Memory B cell (primary cell): Measurements from ENCODE around the gene OTUD4.
"Not testable (repeated sequence)": the region's sequence is repeated elsewhere in the genome, so short reads cannot be mapped to it uniquely, and the experiment has no call there.

ENCODE experiments used
- ATAC-seq: fragments of 150-1000 bp; cut with Tn5 transposase; 2 replicates; pipeline ENCODE4 v1.10.0; 2021; ENCODE audit warnings: low read depth, mild to moderate bottlenecking, moderate library complexity
- DNase-seq, 2 donors: peaks; one replicate each; pipeline ENCODE4 v3.0.0; 2022; ENCODE audit warnings: low spot score in 2 of 2
- H3K27ac Mint-ChIP-seq: one replicate; pipeline ENCODE4 v1.8.0; 2022; ENCODE audit warnings: mild to moderate bottlenecking, moderate library complexity, mixed read lengths
- H3K27me3 Mint-ChIP-seq: one replicate; pipeline ENCODE4 v1.8.0; 2022; ENCODE audit warnings: mixed read lengths
- H3K36me3 Mint-ChIP-seq: one replicate; pipeline ENCODE4 v1.8.0; 2022; ENCODE audit warnings: mild to moderate bottlenecking, mixed read lengths
- H3K4me1 Mint-ChIP-seq: one replicate; pipeline ENCODE4 v1.8.0; 2022; ENCODE audit warnings: mixed read lengths
- H3K4me3 Mint-ChIP-seq: one replicate; pipeline ENCODE4 v1.8.0; 2022; ENCODE audit warnings: mild to moderate bottlenecking, moderate library complexity, mixed read lengths
- H3K9me3 Mint-ChIP-seq: one replicate; pipeline ENCODE4 v1.8.0; 2022; ENCODE audit warnings: mixed read lengths

Gene OTUD4

DNA sequence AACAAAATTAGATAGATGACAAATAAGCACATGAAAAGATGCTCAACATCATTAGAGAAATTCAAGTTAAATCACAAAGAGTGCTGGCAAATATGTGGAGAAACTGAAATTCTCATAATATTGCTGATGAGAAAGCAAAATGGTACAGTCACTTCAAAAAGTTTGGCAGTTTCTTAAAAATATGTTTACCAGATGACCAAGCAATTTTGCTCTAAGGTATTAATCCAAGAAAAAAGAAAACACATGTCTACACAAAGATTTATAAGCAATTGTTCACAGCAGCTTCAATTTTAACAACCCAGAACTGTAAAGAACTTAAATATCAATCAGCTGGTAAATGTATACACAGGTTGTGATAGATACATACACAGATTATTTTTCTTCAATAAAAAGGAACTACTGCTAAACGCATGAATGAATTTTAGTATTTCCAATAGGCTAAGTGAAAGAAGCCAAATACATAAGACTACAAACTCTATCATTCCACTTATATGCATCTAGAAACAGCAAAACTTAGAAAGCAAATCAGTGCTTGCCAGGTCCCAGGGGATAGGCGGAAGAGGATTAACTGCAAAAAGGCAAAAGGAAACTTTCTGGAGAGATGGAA lies 11.7 kb downstream of the OTUD4 start:
- peak; percentile 52 for ATAC-seq
- H3K4me1 Mint-ChIP-seq = peaks cover 16% of the 10 kb centered on the region
- H3K4me3 Mint-ChIP-seq = no peak overlapping the region
- H3K9me3 Mint-ChIP-seq = no peaks in the 10 kb centered on the region
- H3K27ac Mint-ChIP-seq = peak overlapping the region; percentile 5
- no peaks in the 10 kb centered on the region for H3K27me3 Mint-ChIP-seq
- H3K36me3 Mint-ChIP-seq = peaks cover 22% of the 10 kb centered on the region
- DNase-seq = no peak

DNA sequence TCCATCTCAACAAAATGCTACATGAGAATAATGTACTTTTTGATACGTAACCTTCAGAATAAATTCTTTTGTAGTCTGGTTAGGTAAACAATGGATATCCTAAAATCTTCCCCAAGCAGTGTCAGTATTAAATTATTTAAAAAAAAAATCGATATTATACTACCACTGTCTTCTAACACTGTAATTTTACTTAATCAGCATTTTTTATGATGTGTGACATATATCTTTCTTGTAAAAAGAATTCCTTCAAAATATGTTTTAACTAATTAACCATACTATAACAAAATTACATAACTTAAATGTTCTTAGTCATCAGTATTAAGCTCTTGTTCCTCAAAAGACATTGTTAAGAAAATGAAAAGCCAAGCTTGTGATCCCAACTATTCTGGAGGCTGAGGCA lies 12.5 kb downstream of the OTUD4 start:
- Mint-ChIP-seq H3K4me1 (peaks cover 15% of the 10 kb centered on the region), H3K36me3 (peaks cover 19% of the 10 kb centered on the region), H3K9me3 (no peaks in the 10 kb centered on the region), H3K27me3 (no peaks in the 10 kb centered on the region), H3K4me3 (no peak overlapping the region), H3K27ac (no peak overlapping the region)
- DNase-seq (no peak), ATAC-seq (no peak)

DNA sequence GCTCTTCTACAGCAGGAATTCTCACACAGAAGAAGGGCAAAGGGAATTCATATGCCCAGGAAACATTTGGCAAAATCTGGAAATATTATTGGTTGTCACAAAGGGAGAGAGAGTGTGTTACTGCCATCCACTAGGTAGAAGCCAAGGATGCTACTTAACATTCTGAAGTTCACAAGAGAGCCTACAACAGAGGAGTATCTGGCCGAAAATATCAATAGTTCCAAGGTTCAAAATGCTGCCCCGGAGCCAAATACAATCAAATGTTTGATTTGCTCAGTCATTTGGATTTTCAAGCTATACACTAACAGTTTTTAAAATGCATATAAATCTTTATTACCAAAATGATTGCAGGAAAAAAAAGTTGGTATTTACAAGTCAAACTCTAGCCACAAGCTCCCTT lies 18.8 kb downstream of the OTUD4 start:
- no peak overlapping the region for H3K4me3 Mint-ChIP-seq
- H3K27me3 Mint-ChIP-seq = no peaks in the 10 kb centered on the region
- no peak for ATAC-seq
- H3K27ac Mint-ChIP-seq = no peak overlapping the region
- H3K36me3 Mint-ChIP-seq = peaks cover 14% of the 10 kb centered on the region
- H3K4me1 Mint-ChIP-seq = no peaks in the 10 kb centered on the region
- no peak for DNase-seq
- no peaks in the 10 kb centered on the region for H3K9me3 Mint-ChIP-seq

DNA sequence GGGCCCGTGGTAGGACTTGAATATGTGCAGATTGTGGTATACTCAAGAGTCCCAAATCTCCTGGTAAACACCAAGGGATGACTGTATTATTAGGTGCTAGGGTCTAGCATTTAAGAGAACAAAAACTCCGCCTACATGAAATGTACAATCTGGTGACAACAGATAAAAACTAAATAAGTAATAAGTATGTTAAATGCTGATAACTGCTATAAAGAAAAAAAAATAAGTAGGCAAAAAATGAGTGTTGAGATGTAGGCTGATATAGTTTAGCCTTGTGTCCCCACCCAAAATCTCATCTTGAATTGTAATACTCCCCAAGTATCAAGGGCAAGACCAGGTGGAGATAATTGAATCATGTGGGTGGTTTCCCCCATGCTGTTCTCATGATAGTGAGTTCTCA lies 23.4 kb downstream of the OTUD4 start:
- Mint-ChIP-seq H3K27ac (no peak overlapping the region), H3K9me3 (no peaks in the 10 kb centered on the region), H3K36me3 (peaks cover 21% of the 10 kb centered on the region), H3K4me3 (no peak overlapping the region), H3K4me1 (no peaks in the 10 kb centered on the region), H3K27me3 (no peaks in the 10 kb centered on the region)
- no peak for DNase-seq
- no peak for ATAC-seq

DNA sequence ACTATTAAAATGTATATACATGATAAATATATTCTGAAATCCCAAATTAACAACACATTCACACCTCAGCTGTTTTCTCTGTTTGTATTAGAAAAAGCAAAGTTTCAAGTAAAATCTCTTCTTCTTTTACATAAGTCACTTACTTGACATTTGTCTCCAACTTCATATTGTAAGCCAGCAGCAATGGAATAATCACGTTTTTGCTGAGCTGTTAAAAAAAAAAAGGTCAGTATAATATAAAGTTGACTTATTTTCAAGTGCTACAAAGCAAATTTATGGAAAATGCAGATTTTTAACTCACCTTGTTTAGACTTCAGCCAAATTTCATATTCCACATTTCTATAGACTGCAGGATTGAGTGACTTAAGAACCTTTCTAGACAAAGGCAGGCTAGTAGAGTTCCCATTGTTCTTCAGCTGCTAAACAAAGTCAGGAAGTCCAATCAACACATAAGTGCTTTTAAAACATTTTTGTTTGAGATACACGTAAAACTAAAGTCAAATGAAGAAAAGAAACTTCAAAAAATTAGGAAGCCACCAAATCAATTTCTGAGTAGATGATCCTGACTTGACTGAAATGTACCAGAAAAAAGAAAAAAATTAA lies 25.0 kb downstream of the OTUD4 start:
- Mint-ChIP-seq H3K36me3 (peaks cover 18% of the 10 kb centered on the region), H3K9me3 (no peaks in the 10 kb centered on the region), H3K27me3 (no peaks in the 10 kb centered on the region), H3K4me1 (no peaks in the 10 kb centered on the region), H3K27ac (no peak overlapping the region), H3K4me3 (no peak overlapping the region)
- DNase-seq (no peak), ATAC-seq (no peak)

DNA sequence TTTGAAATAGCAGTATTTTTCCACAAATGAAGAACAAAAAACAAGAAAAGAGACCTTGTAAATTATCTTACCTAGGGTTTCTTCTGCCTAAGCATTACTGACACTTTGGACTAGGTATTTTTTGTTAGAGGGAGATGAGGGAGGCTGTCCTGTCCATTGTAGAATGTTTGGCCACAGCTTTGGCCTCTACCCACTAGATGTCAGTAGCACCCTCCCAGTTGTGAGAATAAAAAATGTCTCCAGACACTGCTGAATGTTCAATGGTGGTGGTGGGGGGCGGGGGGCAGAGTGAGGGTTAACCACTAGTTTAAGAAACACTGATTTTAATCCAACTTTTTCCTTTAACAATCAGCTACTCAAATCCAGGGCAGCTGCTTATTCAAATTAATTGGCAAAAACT lies 25.8 kb downstream of the OTUD4 start:
- H3K9me3 Mint-ChIP-seq = no peaks in the 10 kb centered on the region
- H3K27ac Mint-ChIP-seq = no peak overlapping the region
- H3K27me3 Mint-ChIP-seq = no peaks in the 10 kb centered on the region
- no peaks in the 10 kb centered on the region for H3K4me1 Mint-ChIP-seq
- peaks cover 21% of the 10 kb centered on the region for H3K36me3 Mint-ChIP-seq
- no peak overlapping the region for H3K4me3 Mint-ChIP-seq
- ATAC-seq (peak; percentile 65), DNase-seq (no peak)

DNA sequence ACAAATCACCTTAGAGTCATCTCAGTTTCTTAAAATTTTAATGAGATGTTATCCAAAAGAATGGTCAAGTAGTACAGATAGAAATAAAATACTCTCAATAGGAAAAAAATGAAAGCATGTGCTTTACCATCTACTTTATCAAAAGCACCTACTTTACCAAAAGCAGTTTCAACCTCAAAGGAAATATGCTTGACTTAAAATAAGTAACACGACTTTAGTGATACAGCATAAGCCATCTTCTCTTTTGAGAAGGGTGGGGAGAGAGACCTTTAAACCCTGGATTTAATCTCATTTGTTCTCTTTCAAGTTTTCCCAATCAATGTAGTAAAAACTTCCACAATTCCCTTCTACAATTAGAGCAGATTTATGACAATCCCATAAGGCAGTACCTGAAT lies 26.5 kb downstream of the OTUD4 start:
- no peak for DNase-seq
- no peaks in the 10 kb centered on the region for H3K9me3 Mint-ChIP-seq
- no peak for ATAC-seq
- no peaks in the 10 kb centered on the region for H3K27me3 Mint-ChIP-seq
- H3K27ac Mint-ChIP-seq = peak overlapping the region; percentile 35
- H3K36me3 Mint-ChIP-seq = peaks cover 26% of the 10 kb centered on the region
- H3K4me1 Mint-ChIP-seq = no peaks in the 10 kb centered on the region
- H3K4me3 Mint-ChIP-seq = no peak overlapping the region

DNA sequence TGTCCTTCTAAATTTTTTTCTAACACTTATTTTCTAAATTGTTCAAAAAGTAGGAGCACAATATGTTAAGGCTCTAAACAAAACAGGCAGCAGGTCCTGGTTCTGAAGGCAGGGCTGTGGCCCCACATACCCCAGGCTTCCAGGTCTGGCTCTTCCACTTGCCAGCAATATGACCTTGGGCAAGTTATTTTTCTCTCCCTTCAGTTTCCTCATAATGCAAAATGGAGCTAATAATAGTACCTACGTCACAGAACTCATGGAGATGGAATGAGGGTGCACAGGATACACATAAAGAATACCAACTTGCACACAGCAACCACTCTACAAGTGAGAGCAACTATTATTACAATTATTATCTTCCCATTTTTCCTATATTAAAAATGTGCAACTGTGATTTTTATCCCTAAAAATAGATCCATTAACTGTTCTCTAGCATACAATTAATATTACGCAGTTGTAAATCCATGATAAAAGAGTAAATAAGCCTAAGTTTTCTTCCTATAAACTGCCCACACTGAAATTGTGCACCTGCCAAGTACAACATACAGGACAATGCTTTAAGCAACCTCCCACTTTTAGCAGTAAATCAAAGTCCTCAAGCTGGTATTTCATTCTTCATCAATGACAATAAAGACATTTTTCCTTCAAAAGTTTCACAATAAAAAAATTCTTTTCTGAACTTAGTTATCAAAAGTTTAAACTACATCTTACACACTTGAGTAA lies 27.0 kb downstream of the OTUD4 start:
- no peaks in the 10 kb centered on the region for H3K4me1 Mint-ChIP-seq
- ATAC-seq (no peak), DNase-seq (no peak)
- peaks cover 27% of the 10 kb centered on the region for H3K36me3 Mint-ChIP-seq
- no peaks in the 10 kb centered on the region for H3K9me3 Mint-ChIP-seq
- H3K27ac Mint-ChIP-seq = peak overlapping the region; percentile 35
- no peak overlapping the region for H3K4me3 Mint-ChIP-seq
- H3K27me3 Mint-ChIP-seq = no peaks in the 10 kb centered on the region

DNA sequence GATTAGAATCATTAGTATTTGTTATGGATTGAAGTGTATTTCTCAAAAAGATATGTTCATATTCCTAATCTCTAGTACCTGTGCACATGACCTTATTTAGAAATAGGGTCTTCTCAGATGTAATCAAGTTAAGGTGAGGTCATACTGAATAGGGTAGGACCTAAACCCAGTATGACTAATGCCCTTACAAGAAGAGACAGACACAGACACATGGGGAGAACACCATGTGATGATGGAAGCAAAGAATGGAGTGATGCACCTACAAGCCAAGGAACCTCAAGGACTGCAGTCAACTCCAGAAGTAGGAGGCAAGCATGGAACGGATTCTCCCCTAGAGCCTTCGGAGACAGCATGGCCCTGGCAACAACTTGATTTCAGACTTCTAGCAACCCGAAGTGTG lies 31.4 kb downstream of the OTUD4 start:
- Mint-ChIP-seq H3K9me3 (no peaks in the 10 kb centered on the region), H3K36me3 (peaks cover 33% of the 10 kb centered on the region), H3K27me3 (no peaks in the 10 kb centered on the region), H3K27ac (peak overlapping the region; percentile 63), H3K4me1 (no peaks in the 10 kb centered on the region), H3K4me3 (no peak overlapping the region)
- DNase-seq (no peak), ATAC-seq (no peak)

DNA sequence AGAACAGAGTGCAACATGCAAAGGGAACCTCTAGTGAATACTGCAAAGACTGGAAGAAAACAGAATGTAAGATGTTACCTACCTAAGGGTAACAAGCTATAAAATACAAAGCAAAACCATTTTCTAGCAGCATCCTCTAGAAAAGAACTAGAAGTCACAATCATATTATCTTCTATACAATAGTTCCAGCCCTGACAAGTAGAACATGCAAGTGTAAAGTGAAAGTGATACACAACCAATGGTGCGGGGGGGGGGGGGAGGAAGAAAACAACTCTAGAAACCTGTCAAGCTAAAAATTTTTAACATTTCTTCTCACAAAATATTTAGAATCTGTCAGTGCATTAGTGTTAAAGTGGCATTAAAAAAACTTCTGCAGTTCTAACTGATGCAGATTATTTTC lies 44.2 kb downstream of the OTUD4 start:
- H3K27me3 Mint-ChIP-seq, DNase-seq, H3K9me3 Mint-ChIP-seq: not testable (repeated sequence)
- peak; percentile 44 for ATAC-seq
- Mint-ChIP-seq H3K27ac (peak overlapping the region; percentile 24), H3K36me3 (peaks cover 21% of the 10 kb centered on the region), H3K4me3 (peak overlapping the region; percentile 59), H3K4me1 (peaks cover 10% of the 10 kb centered on the region)

DNA sequence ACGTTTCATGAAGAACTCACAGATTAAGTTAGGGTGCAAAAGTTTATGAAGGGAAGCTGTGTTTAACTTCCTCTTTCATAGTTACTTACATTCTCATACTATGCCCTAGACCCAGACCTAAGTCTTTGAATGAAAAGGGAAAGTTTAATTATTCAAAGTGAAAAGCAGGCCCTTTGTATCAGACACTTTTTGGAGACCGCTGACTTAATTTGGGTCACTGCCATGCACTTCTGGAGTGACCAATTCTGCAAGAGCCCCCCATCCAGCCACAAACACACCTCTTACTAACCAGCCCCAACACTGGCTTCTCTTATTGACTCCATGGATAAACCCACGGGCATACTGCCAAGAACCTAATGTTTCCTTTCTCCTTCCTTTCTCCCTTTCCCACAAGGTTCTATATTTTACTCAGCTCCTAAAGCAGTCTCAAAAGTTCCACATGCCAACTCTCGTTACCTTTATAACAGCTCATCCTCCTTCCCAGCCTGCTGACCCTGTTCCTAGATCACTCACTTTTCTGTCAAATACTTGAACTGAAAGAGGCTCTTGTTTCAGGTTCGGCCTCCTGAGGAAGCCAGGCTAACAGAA lies 47.8 kb downstream of the OTUD4 start:
- ATAC-seq (peak; percentile 86), DNase-seq (peak in 1 of 2 donors; percentile 4)
- H3K4me1 Mint-ChIP-seq = peaks cover 16% of the 10 kb centered on the region
- H3K27ac Mint-ChIP-seq = peak overlapping the region; percentile 72
- no peaks in the 10 kb centered on the region for H3K9me3 Mint-ChIP-seq
- H3K36me3 Mint-ChIP-seq = peaks cover 8% of the 10 kb centered on the region
- no peaks in the 10 kb centered on the region for H3K27me3 Mint-ChIP-seq
- H3K4me3 Mint-ChIP-seq = peak overlapping the region; percentile 34

DNA sequence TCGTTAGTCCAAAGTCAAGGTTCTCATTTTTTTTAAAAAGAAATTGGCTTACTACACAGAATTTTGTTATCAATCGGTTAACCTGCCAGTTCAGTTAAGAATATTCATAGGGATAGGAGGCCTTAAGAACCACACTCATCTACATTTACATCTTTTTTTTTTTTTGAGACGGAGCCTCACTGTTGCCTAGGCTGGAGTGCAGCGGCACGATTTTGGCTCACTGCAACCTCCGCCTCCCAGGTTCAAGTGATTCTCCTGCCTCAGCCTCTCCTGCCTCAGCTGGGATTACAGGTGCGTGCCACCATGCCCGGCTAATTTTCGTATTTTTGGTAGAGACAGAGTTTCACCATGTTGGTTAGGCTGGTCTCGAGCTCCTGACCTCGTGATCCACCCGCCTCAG lies 48.5 kb downstream of the OTUD4 start:
- peaks cover 16% of the 10 kb centered on the region for H3K4me1 Mint-ChIP-seq
- no peaks in the 10 kb centered on the region for H3K27me3 Mint-ChIP-seq
- no peak overlapping the region for H3K4me3 Mint-ChIP-seq
- peak overlapping the region; percentile 72 for H3K27ac Mint-ChIP-seq
- peaks cover 5% of the 10 kb centered on the region for H3K36me3 Mint-ChIP-seq
- H3K9me3 Mint-ChIP-seq = no peaks in the 10 kb centered on the region
- no peak for DNase-seq
- ATAC-seq = peak; percentile 14

DNA sequence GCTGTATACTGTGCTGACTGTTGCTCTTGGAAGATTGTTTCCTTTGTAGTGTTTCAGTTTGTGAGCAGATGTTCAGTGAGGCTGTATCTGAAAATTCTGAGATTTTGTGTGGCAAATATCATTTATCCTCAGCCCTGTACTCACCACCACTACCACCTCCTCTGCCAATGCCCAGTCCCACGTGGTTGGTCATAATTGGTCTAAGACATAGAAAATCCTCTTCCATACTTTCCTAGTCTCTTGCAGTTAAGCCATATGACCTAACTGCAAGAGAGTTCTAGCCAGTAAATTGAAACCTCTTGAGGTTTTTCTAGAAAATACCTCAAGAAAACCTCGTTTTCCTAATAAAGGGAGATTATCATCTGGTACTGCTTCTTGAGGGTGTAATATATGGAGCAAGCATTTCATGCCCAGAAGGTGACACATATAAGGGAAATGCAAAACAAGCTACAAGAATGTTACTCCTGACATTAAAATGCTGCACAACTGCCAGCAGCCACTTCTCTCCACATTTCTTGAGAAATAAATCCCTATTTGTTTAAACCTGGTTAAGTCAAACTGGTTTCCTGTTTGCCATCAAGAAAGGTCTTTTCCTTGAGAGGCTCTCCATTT lies 49.5 kb downstream of the OTUD4 start:
- Mint-ChIP-seq H3K4me3 (no peak overlapping the region), H3K27ac (peak overlapping the region; percentile 64), H3K27me3 (no peaks in the 10 kb centered on the region), H3K36me3 (peaks cover 13% of the 10 kb centered on the region), H3K9me3 (no peaks in the 10 kb centered on the region), H3K4me1 (peaks cover 13% of the 10 kb centered on the region)
- no peak for ATAC-seq
- DNase-seq = no peak

DNA sequence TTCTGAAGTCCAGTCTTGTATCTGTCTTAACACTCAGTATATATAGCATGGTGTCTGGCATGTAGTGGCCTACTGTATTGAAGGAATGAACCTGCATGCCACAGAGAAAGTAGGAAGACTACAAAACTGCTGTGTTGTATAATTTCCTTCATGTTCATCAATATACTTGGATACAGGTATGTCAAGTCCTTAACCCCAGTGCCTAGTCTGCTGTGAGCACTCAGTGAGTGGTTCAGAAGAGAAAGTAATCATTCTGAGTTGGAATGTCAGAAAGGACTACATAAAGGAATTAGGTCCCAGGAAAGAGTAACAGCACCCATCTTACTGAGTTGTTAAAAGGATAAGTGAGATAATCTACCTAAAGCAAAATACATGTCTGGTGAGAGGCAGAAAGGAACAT lies 50.3 kb downstream of the OTUD4 start:
- Mint-ChIP-seq H3K4me3 (no peak overlapping the region), H3K27me3 (no peaks in the 10 kb centered on the region), H3K36me3 (peaks cover 14% of the 10 kb centered on the region), H3K4me1 (peaks cover 13% of the 10 kb centered on the region), H3K27ac (peak overlapping the region; percentile 64), H3K9me3 (no peaks in the 10 kb centered on the region)
- ATAC-seq = no peak
- DNase-seq = no peak
